MM.1S (cell line): ENCODE data around the gene DCUN1D1.

Source experiments
- CTCF ChIP-seq: fragments of 300-600 bp; sonication (generic); IDR thresholded peaks from 2 replicates; pipeline ENCODE4 v1.5.1; 2016; ENCODE audit warnings: antibody characterized with exemption, low read length, mixed read lengths
- EZH2 ChIP-seq: fragments of 300-600 bp; sonication (generic); optimal IDR thresholded peaks from 2 replicates; pipeline ENCODE3; 2017; ENCODE audit warnings: low read depth, mild to moderate bottlenecking, antibody characterized with exemption, low read length, mixed read lengths
- EZH2phosphoT487 ChIP-seq: fragments of 300-600 bp; sonication (generic); IDR thresholded peaks from 2 replicates; pipeline ENCODE4 v1.6.1; 2018; ENCODE audit warnings: antibody characterized with exemption, low read length

- TF ChIP-seq CTCF = no peak
- TF ChIP-seq EZH2 = no peak
- no peak for TF ChIP-seq EZH2phosphoT487
These were observed 58.5 kb downstream of the DCUN1D1 start for GRCh38 chr3:182921665-182922355.
